SK-N-SH (cell line): Measurements from ENCODE around the gene CCAR1. TPM values are rescaled to one million over a fixed set of nuclear protein-coding genes. Genes with fewer than 3 reads are reported as not detected.

Source experiments
- CTCF ChIA-PET: fragments of 300-600, 350-600 bp; formaldehyde crosslinking; extraction: SDS; loops from one replicate; lab custom pipeline; 2021; lab: Yijun Ruan, JAX
- POLR2A ChIA-PET: fragments of 350-600 bp; sonication (Branson Sonifier 250); formaldehyde crosslinking; extraction: SDS; loops from one replicate; lab custom pipeline; 2020; ENCODE audit warnings: antibody characterized with exemption, inconsistent platforms; lab: Yijun Ruan, JAX
- DNase-seq: peaks from one replicate; pipeline ENCODE4 v3.0.0; 2012
- H2AFZ ChIP-seq: fragments of 200-600 bp; sonication (generic); 2 replicates; pipeline ENCODE4 v1.8.1; 2016; ENCODE audit warnings: antibody characterized with exemption, mild to moderate bottlenecking, low read depth
- H3F3A ChIP-seq: fragments of 200-600 bp; sonication (generic); replicated peaks from 2 replicates; pipeline ENCODE3; 2016; ENCODE audit warnings: antibody characterized with exemption, mild to moderate bottlenecking; ENCODE audit not compliant: insufficient read depth
- H3K27ac ChIP-seq, 2 experiments: fragments of 200-500 bp in 1 of 2; fragments of 200-600 bp in 1 of 2; sonication (Bioruptor generic) in 1 of 2; sonication (generic), shearing (Covaris generic) in 1 of 2; 2 replicates each; pipeline versions ENCODE4 v1.5.1 to v1.6.1; 2014 to 2016; ENCODE audit warnings: low read depth in 2 of 2, inconsistent platforms in 1 of 2, low read length in 1 of 2, mild to moderate bottlenecking in 1 of 2, mixed read lengths in 1 of 2
- H3K27me3 ChIP-seq: fragments of 200-600 bp; sonication (generic), shearing (Covaris generic); 2 replicates; pipeline ENCODE4 v1.6.1; 2016; ENCODE audit warnings: mixed run types; ENCODE audit not compliant: insufficient read depth
- H3K36me3 ChIP-seq, 2 experiments: fragments of 200-500 bp in 1 of 2; fragments of 200-600 bp in 1 of 2; sonication (Bioruptor generic) in 1 of 2; sonication (generic) in 1 of 2; replicated peaks in 1 of 2; 2 replicates each; pipeline versions ENCODE3 to v1.5.1; 2014 to 2016; ENCODE audit warnings: low read length in 1 of 2, mild to moderate bottlenecking in 1 of 2; ENCODE audit not compliant: insufficient read depth in 2 of 2, control insufficient read depth in 1 of 2
- H3K4me1 ChIP-seq, 2 experiments: fragments of 200-500 bp in 1 of 2; fragments of 200-600 bp in 1 of 2; sonication (Bioruptor generic) in 1 of 2; sonication (generic), shearing (Covaris generic) in 1 of 2; 2 replicates each; pipeline versions ENCODE4 v1.5.1 to v1.6.1; 2014 to 2016; ENCODE audit warnings: low read depth in 1 of 2, low read length in 1 of 2, mixed run types in 1 of 2; ENCODE audit not compliant: insufficient read depth in 2 of 2, control insufficient read depth in 1 of 2
- H3K4me2 ChIP-seq: fragments of 200-600 bp; sonication (generic), shearing (Covaris generic); 2 replicates; pipeline ENCODE4 v1.6.1; 2017; ENCODE audit warnings: mixed run types
- H3K4me3 ChIP-seq, 2 experiments: fragments of 200-500 bp in 1 of 2; fragments of 200-600 bp in 1 of 2; sonication (Bioruptor generic) in 1 of 2; sonication (generic), shearing (Covaris generic) in 1 of 2; 2 replicates each; pipeline versions ENCODE4 v1.5.1 to v1.8.1; 2014 to 2016; ENCODE audit warnings: low read depth in 2 of 2, inconsistent platforms in 1 of 2, low read length in 1 of 2, mild to moderate bottlenecking in 1 of 2, mixed read lengths in 1 of 2, moderate library complexity in 1 of 2
- H3K79me2 ChIP-seq: fragments of 200-600 bp; sonication (generic); 2 replicates; pipeline ENCODE4 v1.8.1; 2017; ENCODE audit warnings: mild to moderate bottlenecking; ENCODE audit not compliant: insufficient read depth
- H3K9ac ChIP-seq: fragments of 200-600 bp; sonication (generic); 2 replicates; pipeline ENCODE4 v1.6.1; 2017; ENCODE audit warnings: mixed run types
- H3K9me2 ChIP-seq: fragments of 200-600 bp; sonication (generic); 2 replicates; pipeline ENCODE4 v1.6.1; 2017; ENCODE audit warnings: mixed run types
- H3K9me3 ChIP-seq: fragments of 200-600 bp; sonication (generic); 2 replicates; pipeline ENCODE4 v1.6.1; 2017; ENCODE audit warnings: mixed run types, mild to moderate bottlenecking, moderate library complexity
- H4K20me1 ChIP-seq: fragments of 200-600 bp; sonication (generic); 2 replicates; pipeline ENCODE4 v1.6.1; 2017; ENCODE audit warnings: mild to moderate bottlenecking, mixed run types; ENCODE audit not compliant: insufficient read depth
- CHD2 ChIP-seq: fragments of 150-350 bp; IDR thresholded peaks from 2 replicates; pipeline ENCODE4 v1.6.1; 2018; ENCODE audit warnings: low read length; ENCODE audit not compliant: partially characterized antibody
- FOXJ3 ChIP-seq: sonication (generic); formaldehyde crosslinking; IDR thresholded peaks from 2 replicates; pipeline ENCODE4 v1.5.1; 2020; ENCODE audit warnings: mild to moderate bottlenecking, missing genetic modification reagents
- GABPA ChIP-seq: IDR thresholded peaks from 2 replicates; pipeline ENCODE4 v1.4.0; 2012; ENCODE audit warnings: low read depth, mild to moderate bottlenecking
- GATA2 ChIP-seq: sonication (generic); formaldehyde crosslinking; IDR thresholded peaks from 2 replicates; pipeline ENCODE4 v1.5.0; 2020; ENCODE audit warnings: mild to moderate bottlenecking, missing genetic modification reagents
- MEF2A ChIP-seq: IDR thresholded peaks from 2 replicates; pipeline ENCODE4 v1.4.0; 2012; ENCODE audit warnings: low read depth, borderline replicate concordance
- MXI1 ChIP-seq: IDR thresholded peaks from 2 replicates; pipeline ENCODE4 v1.6.1; 2012; ENCODE audit warnings: mild to moderate bottlenecking, low read depth, low read length, improper control_type of control experiment
- NRF1 ChIP-seq: IDR thresholded peaks from 2 replicates; pipeline ENCODE4 v1.6.1; 2012; ENCODE audit warnings: low read depth, mild to moderate bottlenecking, low read length
- RAD21 ChIP-seq: IDR thresholded peaks from 2 replicates; pipeline ENCODE4 v1.6.1; 2012; ENCODE audit warnings: mild to moderate bottlenecking, low read length
- RCOR1 ChIP-seq: fragments of 150-350 bp; IDR thresholded peaks from 2 replicates; pipeline ENCODE4 v1.6.1; 2017; ENCODE audit warnings: antibody characterized with exemption, low read length
- RFX5 ChIP-seq: IDR thresholded peaks from 2 replicates; pipeline ENCODE4 v1.6.1; 2012; ENCODE audit warnings: mild to moderate bottlenecking, improper control_type of control experiment, low read length
- SIN3A ChIP-seq: IDR thresholded peaks from 2 replicates; pipeline ENCODE4 v1.6.1; 2012; ENCODE audit warnings: low read depth, mild to moderate bottlenecking, low read length, moderate library complexity, borderline replicate concordance
- TEAD4 ChIP-seq: IDR thresholded peaks from 2 replicates; pipeline ENCODE4 v1.4.0; 2012; ENCODE audit warnings: mild to moderate bottlenecking, borderline replicate concordance; ENCODE audit not compliant: insufficient read depth
- USF1 ChIP-seq: IDR thresholded peaks from 2 replicates; pipeline ENCODE4 v1.4.0; 2012; ENCODE audit warnings: low read depth, borderline replicate concordance
- ZBTB33 ChIP-seq: IDR thresholded peaks from 2 replicates; pipeline ENCODE4 v1.4.0; 2012; ENCODE audit warnings: low read depth, borderline replicate concordance
- WGBS: methylation state at CpG from one replicate; pipeline ENCODE4 v1.1.6; 2017; ENCODE audit warnings: low lambda C conversion rate; 5-methylcytosine and 5-hydroxymethylcytosine counted together
- polyA plus RNA-seq, 3 experiments: library from polyadenylated mRNA; depleted of rRNA; stranded (reverse); fragments of >200 nt; gene quantifications; 2 replicates each; pipeline ENCODE4 v1.2.3, GENCODE V29; 2012
- TF ChIP-seq, protein P1 (sequence below): IDR thresholded peaks from 2 replicates; pipeline ENCODE4 v1.6.1; 2012; ENCODE audit warnings: mild to moderate bottlenecking, low read depth, low read length, moderate library complexity
- TF ChIP-seq, protein P2 (sequence below): IDR thresholded peaks from 2 replicates; pipeline ENCODE4; 2012
- TF ChIP-seq, protein P3 (sequence below): IDR thresholded peaks from 2 replicates; pipeline ENCODE4 v1.4.0; 2012; ENCODE audit warnings: low read depth
- TF ChIP-seq, protein P4 (sequence below): fragments of 150-350 bp; IDR thresholded peaks from 2 replicates; pipeline ENCODE4 v1.6.1; 2017; ENCODE audit warnings: antibody characterized with exemption, low read length, low read depth, borderline replicate concordance

CCAR1 gene
- polyA plus RNA-seq, 1 of the 3 experiments (the other 2 are of a cell fraction): 25.7 TPM

GRCh38 chr10:68812420-68812819 is 91.4 kb downstream of the CCAR1 start:
- TF ChIP-seq GATA2 (CRISPR knock-in tag): no peak
- no peak for TF ChIP-seq SIN3A
- TF ChIP-seq, protein P1, sequence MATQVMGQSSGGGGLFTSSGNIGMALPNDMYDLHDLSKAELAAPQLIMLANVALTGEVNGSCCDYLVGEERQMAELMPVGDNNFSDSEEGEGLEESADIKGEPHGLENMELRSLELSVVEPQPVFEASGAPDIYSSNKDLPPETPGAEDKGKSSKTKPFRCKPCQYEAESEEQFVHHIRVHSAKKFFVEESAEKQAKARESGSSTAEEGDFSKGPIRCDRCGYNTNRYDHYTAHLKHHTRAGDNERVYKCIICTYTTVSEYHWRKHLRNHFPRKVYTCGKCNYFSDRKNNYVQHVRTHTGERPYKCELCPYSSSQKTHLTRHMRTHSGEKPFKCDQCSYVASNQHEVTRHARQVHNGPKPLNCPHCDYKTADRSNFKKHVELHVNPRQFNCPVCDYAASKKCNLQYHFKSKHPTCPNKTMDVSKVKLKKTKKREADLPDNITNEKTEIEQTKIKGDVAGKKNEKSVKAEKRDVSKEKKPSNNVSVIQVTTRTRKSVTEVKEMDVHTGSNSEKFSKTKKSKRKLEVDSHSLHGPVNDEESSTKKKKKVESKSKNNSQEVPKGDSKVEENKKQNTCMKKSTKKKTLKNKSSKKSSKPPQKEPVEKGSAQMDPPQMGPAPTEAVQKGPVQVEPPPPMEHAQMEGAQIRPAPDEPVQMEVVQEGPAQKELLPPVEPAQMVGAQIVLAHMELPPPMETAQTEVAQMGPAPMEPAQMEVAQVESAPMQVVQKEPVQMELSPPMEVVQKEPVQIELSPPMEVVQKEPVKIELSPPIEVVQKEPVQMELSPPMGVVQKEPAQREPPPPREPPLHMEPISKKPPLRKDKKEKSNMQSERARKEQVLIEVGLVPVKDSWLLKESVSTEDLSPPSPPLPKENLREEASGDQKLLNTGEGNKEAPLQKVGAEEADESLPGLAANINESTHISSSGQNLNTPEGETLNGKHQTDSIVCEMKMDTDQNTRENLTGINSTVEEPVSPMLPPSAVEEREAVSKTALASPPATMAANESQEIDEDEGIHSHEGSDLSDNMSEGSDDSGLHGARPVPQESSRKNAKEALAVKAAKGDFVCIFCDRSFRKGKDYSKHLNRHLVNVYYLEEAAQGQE: no peak
- no peak for TF ChIP-seq GABPA
- TF ChIP-seq, protein P2, sequence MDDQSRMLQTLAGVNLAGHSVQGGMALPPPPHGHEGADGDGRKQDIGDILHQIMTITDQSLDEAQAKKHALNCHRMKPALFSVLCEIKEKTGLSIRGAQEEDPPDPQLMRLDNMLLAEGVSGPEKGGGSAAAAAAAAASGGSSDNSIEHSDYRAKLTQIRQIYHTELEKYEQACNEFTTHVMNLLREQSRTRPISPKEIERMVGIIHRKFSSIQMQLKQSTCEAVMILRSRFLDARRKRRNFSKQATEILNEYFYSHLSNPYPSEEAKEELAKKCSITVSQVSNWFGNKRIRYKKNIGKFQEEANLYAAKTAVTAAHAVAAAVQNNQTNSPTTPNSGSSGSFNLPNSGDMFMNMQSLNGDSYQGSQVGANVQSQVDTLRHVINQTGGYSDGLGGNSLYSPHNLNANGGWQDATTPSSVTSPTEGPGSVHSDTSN: no peak
- TF ChIP-seq NRF1: no peak
- TF ChIP-seq, protein P3, sequence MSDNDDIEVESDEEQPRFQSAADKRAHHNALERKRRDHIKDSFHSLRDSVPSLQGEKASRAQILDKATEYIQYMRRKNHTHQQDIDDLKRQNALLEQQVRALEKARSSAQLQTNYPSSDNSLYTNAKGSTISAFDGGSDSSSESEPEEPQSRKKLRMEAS: no peak
- TF ChIP-seq RCOR1: no peak
- no peak for TF ChIP-seq TEAD4
- no peak for TF ChIP-seq ZBTB33
- TF ChIP-seq, all 33 proteins: peak for 0
- Histone ChIP-seq H3K27ac (no peak overlapping the region), H3K4me2 (no peak overlapping the region), H3K4me3 (no peak overlapping the region), H3K9me3 (no peaks in the 10 kb centered on the region), H3K36me3 (no peaks in the 10 kb centered on the region), H3F3A (no peaks in the 10 kb centered on the region), H4K20me1 (no peaks in the 10 kb centered on the region), H2AFZ (no peak overlapping the region), H3K79me2 (no peaks in the 10 kb centered on the region), H3K9me2 (no peaks in the 10 kb centered on the region), H3K9ac (no peak overlapping the region), H3K27me3 (no peaks in the 10 kb centered on the region), H3K4me1 (no peaks in the 10 kb centered on the region)
- POLR2A ChIA-PET: no interaction called here
- CTCF ChIA-PET: no interaction called here
- 81% methylated on average over 3 of the region's 4 CpGs for WGBS
- DNase-seq: no peak

DNA sequence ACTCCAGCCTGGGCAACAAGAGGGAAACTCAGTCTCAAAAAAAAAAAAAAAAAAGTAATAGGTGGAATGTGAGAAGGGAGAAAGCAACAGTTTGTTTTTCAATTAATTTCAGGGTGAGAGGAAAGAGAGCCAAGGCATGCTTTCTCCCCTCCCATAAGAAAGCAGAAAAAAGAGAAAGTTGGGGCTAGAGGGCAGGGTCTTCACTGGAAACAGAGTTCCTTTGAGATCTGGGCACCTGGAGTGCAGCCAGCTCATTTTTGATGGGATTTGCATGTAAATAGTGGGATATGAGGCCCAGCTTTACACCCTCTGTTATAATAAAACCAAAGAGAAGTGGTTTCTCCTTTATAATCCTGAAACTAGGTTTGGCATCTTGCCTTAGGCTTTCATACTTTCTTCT is 92.5 kb downstream of the CCAR1 start:
- H3F3A ChIP-seq: no peaks in the 10 kb centered on the region
- H2AFZ ChIP-seq: no peak overlapping the region
- POLR2A ChIA-PET: no interaction called here
- H3K9ac ChIP-seq: no peak overlapping the region
- H3K27me3 ChIP-seq: no peaks in the 10 kb centered on the region
- H3K9me2 ChIP-seq: no peaks in the 10 kb centered on the region
- CTCF ChIA-PET: interaction anchor here (1.3 kb wide), 1 partner anchor 15 kb away, joined by 3 read pairs; no protein-coding TSS in a partner anchor
- H4K20me1 ChIP-seq: no peaks in the 10 kb centered on the region
- no peak for DNase-seq
- H3K4me2 ChIP-seq: no peak overlapping the region
- no peak overlapping the region for H3K27ac ChIP-seq
- H3K4me3 ChIP-seq: no peak overlapping the region
- H3K79me2 ChIP-seq: no peaks in the 10 kb centered on the region
- no peaks in the 10 kb centered on the region for H3K9me3 ChIP-seq
- H3K4me1 ChIP-seq: no peaks in the 10 kb centered on the region
- no peaks in the 10 kb centered on the region for H3K36me3 ChIP-seq
- TF ChIP-seq, protein P4, sequence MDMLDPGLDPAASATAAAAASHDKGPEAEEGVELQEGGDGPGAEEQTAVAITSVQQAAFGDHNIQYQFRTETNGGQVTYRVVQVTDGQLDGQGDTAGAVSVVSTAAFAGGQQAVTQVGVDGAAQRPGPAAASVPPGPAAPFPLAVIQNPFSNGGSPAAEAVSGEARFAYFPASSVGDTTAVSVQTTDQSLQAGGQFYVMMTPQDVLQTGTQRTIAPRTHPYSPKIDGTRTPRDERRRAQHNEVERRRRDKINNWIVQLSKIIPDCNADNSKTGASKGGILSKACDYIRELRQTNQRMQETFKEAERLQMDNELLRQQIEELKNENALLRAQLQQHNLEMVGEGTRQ: no peak
- TF ChIP-seq MEF2A (no peak), TEAD4 (no peak), RAD21 (no peak), FOXJ3 (CRISPR knock-in tag) (no peak), RFX5 (no peak), MXI1 (no peak), USF1 (no peak), CHD2 (no peak)
